SIG-M5 (cell line): ENCODE measurements around the gene KCTD10.
"Not testable (repeated sequence)": the region's sequence is repeated elsewhere in the genome, so short reads cannot be mapped to it uniquely, and the experiment has no call there.

ENCODE experiments used
- DNase-seq: peaks from one replicate; lab custom pipeline; 2025; lab: John Stamatoyannopoulos, UW

The KCTD10 gene

DNA sequence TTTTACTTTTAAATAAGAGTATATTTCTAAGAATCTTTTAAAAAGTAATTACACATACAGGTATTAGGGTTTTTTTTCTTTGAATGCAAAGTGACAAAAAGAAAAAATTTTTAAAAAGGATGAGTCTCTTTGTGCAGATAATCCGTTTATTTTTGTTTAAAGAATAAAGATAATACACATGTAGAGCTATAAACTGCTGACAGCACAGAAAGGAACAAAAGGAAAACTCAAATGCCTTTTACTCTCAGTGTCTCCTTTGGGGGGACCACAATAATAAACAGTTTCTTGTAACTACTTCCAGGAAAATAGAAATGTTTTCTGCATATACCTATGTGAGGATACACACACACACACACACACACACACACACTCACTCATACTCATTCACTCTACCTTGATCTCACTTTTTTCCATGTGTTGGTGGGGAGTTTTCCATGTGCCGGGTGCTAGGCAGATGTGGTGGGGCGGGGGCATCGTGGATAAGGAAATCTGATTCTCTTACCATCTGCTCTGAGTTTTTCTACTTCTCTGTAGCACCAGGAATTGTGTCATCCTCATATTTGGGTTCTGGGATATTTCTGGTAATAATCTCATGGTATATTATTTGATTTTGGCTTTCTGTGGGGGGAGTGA is 58.1 kb downstream of the KCTD10 start:
- no peak for DNase-seq

DNA sequence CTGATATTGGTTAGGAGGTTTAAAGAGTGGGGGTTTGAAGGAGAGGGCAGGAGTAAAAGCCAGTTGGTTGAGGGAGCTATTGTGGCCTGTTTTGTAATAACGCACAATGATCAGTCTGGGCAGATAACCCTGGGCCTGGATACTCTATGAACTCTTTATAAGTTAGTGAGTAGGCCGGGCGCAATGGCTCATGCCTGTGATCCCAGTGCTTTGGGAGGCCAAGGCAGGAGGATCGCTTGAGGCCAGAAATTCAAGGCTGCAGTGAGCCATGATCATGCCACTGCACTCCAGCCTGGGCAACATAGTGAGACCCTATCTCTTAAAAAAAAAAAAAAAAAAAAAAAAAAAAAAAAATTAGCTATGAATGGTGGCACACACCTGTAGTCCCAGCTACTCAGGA is 71.0 kb downstream of the KCTD10 start:
- not testable (repeated sequence) for DNase-seq

DNA sequence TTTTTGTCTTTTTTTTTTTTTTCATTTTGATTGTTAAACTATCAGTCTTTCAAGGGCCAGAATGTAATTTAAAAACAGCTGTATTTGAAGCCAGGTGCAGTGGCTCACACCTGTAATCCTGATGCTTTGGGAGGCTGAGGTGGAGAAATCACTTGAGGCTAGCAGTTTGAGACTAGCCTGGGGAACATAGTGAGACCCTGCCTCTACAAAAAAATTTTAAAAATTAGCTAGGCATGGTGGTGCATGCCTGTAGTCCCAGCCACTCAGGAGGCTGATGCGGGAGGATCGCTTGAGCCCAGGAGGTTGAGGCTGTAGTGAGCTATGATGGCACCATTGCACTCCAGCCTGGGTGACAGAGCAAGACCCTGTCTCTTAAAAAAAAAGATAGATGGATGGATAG is 72.3 kb downstream of the KCTD10 start:
- DNase-seq, result not testable (repeated sequence)
